SK-N-SH (cell line): ENCODE measurements around the gene LBX1. TPM values are rescaled to one million over a fixed set of nuclear protein-coding genes. Genes with fewer than 3 reads are reported as not detected.

Experiments used
- CTCF ChIA-PET: fragments of 300-600, 350-600 bp; formaldehyde crosslinking; extraction: SDS; loops from one replicate; lab custom pipeline; 2021; lab: Yijun Ruan, JAX
- POLR2A ChIA-PET: fragments of 350-600 bp; sonication (Branson Sonifier 250); formaldehyde crosslinking; extraction: SDS; loops from one replicate; lab custom pipeline; 2020; ENCODE audit warnings: antibody characterized with exemption, inconsistent platforms; lab: Yijun Ruan, JAX
- DNase-seq: peaks from one replicate; pipeline ENCODE4 v3.0.0; 2012
- H2AFZ ChIP-seq: fragments of 200-600 bp; sonication (generic); 2 replicates; pipeline ENCODE4 v1.8.1; 2016; ENCODE audit warnings: antibody characterized with exemption, mild to moderate bottlenecking, low read depth
- H3F3A ChIP-seq: fragments of 200-600 bp; sonication (generic); replicated peaks from 2 replicates; pipeline ENCODE3; 2016; ENCODE audit warnings: antibody characterized with exemption, mild to moderate bottlenecking; ENCODE audit not compliant: insufficient read depth
- H3K27ac ChIP-seq, 2 experiments: fragments of 200-500 bp in 1 of 2; fragments of 200-600 bp in 1 of 2; sonication (Bioruptor generic) in 1 of 2; sonication (generic), shearing (Covaris generic) in 1 of 2; 2 replicates each; pipeline versions ENCODE4 v1.5.1 to v1.6.1; 2014 to 2016; ENCODE audit warnings: low read depth in 2 of 2, inconsistent platforms in 1 of 2, low read length in 1 of 2, mild to moderate bottlenecking in 1 of 2, mixed read lengths in 1 of 2
- H3K27me3 ChIP-seq: fragments of 200-600 bp; sonication (generic), shearing (Covaris generic); 2 replicates; pipeline ENCODE4 v1.6.1; 2016; ENCODE audit warnings: mixed run types; ENCODE audit not compliant: insufficient read depth
- H3K36me3 ChIP-seq, 2 experiments: fragments of 200-500 bp in 1 of 2; fragments of 200-600 bp in 1 of 2; sonication (Bioruptor generic) in 1 of 2; sonication (generic) in 1 of 2; replicated peaks in 1 of 2; 2 replicates each; pipeline versions ENCODE3 to v1.5.1; 2014 to 2016; ENCODE audit warnings: low read length in 1 of 2, mild to moderate bottlenecking in 1 of 2; ENCODE audit not compliant: insufficient read depth in 2 of 2, control insufficient read depth in 1 of 2
- H3K4me1 ChIP-seq, 2 experiments: fragments of 200-500 bp in 1 of 2; fragments of 200-600 bp in 1 of 2; sonication (Bioruptor generic) in 1 of 2; sonication (generic), shearing (Covaris generic) in 1 of 2; 2 replicates each; pipeline versions ENCODE4 v1.5.1 to v1.6.1; 2014 to 2016; ENCODE audit warnings: low read depth in 1 of 2, low read length in 1 of 2, mixed run types in 1 of 2; ENCODE audit not compliant: insufficient read depth in 2 of 2, control insufficient read depth in 1 of 2
- H3K4me2 ChIP-seq: fragments of 200-600 bp; sonication (generic), shearing (Covaris generic); 2 replicates; pipeline ENCODE4 v1.6.1; 2017; ENCODE audit warnings: mixed run types
- H3K4me3 ChIP-seq, 2 experiments: fragments of 200-500 bp in 1 of 2; fragments of 200-600 bp in 1 of 2; sonication (Bioruptor generic) in 1 of 2; sonication (generic), shearing (Covaris generic) in 1 of 2; 2 replicates each; pipeline versions ENCODE4 v1.5.1 to v1.8.1; 2014 to 2016; ENCODE audit warnings: low read depth in 2 of 2, inconsistent platforms in 1 of 2, low read length in 1 of 2, mild to moderate bottlenecking in 1 of 2, mixed read lengths in 1 of 2, moderate library complexity in 1 of 2
- H3K79me2 ChIP-seq: fragments of 200-600 bp; sonication (generic); 2 replicates; pipeline ENCODE4 v1.8.1; 2017; ENCODE audit warnings: mild to moderate bottlenecking; ENCODE audit not compliant: insufficient read depth
- H3K9ac ChIP-seq: fragments of 200-600 bp; sonication (generic); 2 replicates; pipeline ENCODE4 v1.6.1; 2017; ENCODE audit warnings: mixed run types
- H3K9me2 ChIP-seq: fragments of 200-600 bp; sonication (generic); 2 replicates; pipeline ENCODE4 v1.6.1; 2017; ENCODE audit warnings: mixed run types
- H3K9me3 ChIP-seq: fragments of 200-600 bp; sonication (generic); 2 replicates; pipeline ENCODE4 v1.6.1; 2017; ENCODE audit warnings: mixed run types, mild to moderate bottlenecking, moderate library complexity
- H4K20me1 ChIP-seq: fragments of 200-600 bp; sonication (generic); 2 replicates; pipeline ENCODE4 v1.6.1; 2017; ENCODE audit warnings: mild to moderate bottlenecking, mixed run types; ENCODE audit not compliant: insufficient read depth
- EP300 ChIP-seq, 2 experiments: IDR thresholded peaks; 2 replicates each; pipeline versions ENCODE4 v1.4.0 to v1.6.1; 2012; ENCODE audit warnings: borderline replicate concordance in 1 of 2, low read depth in 1 of 2, low read length in 1 of 2
- EZH2phosphoT487 ChIP-seq: fragments of 200-600 bp; sonication (generic); IDR thresholded peaks from 2 replicates; pipeline ENCODE4 v1.6.1; 2017; ENCODE audit warnings: low read depth, mixed run types, mild to moderate bottlenecking, antibody characterized with exemption, moderate library complexity, borderline replicate concordance
- FOXJ3 ChIP-seq: sonication (generic); formaldehyde crosslinking; IDR thresholded peaks from 2 replicates; pipeline ENCODE4 v1.5.1; 2020; ENCODE audit warnings: mild to moderate bottlenecking, missing genetic modification reagents
- FOXM1 ChIP-seq: IDR thresholded peaks from 2 replicates; pipeline ENCODE4 v1.4.0; 2012; ENCODE audit warnings: low read depth, mild to moderate bottlenecking
- GABPA ChIP-seq: IDR thresholded peaks from 2 replicates; pipeline ENCODE4 v1.4.0; 2012; ENCODE audit warnings: low read depth, mild to moderate bottlenecking
- MEF2A ChIP-seq: IDR thresholded peaks from 2 replicates; pipeline ENCODE4 v1.4.0; 2012; ENCODE audit warnings: low read depth, borderline replicate concordance
- SIN3A ChIP-seq: IDR thresholded peaks from 2 replicates; pipeline ENCODE4 v1.6.1; 2012; ENCODE audit warnings: low read depth, mild to moderate bottlenecking, low read length, moderate library complexity, borderline replicate concordance
- SMC3 ChIP-seq: IDR thresholded peaks from 2 replicates; pipeline ENCODE4 v1.6.1; 2012; ENCODE audit warnings: low read depth, low read length, improper control_type of control experiment
- YY1 ChIP-seq: IDR thresholded peaks from 2 replicates; pipeline ENCODE4 v1.4.0; 2012; ENCODE audit warnings: low read depth, mild to moderate bottlenecking
- WGBS: methylation state at CpG from one replicate; pipeline ENCODE4 v1.1.6; 2017; ENCODE audit warnings: low lambda C conversion rate; 5-methylcytosine and 5-hydroxymethylcytosine counted together
- polyA plus RNA-seq, 3 experiments: library from polyadenylated mRNA; depleted of rRNA; stranded (reverse); fragments of >200 nt; gene quantifications; 2 replicates each; pipeline ENCODE4 v1.2.3, GENCODE V29; 2012
- TF ChIP-seq, protein P1 (sequence below): fragments of 200-600 bp; sonication (generic); IDR thresholded peaks from 2 replicates; pipeline ENCODE4 v1.6.1; 2017; ENCODE audit warnings: antibody characterized with exemption, mild to moderate bottlenecking, moderate library complexity
- TF ChIP-seq, protein P2 (sequence below): IDR thresholded peaks from 2 replicates; pipeline ENCODE4 v1.4.0; 2012; ENCODE audit warnings: low read depth, borderline replicate concordance
- TF ChIP-seq, protein P3 (sequence below): IDR thresholded peaks from 2 replicates; pipeline ENCODE4 v1.4.0; 2012; ENCODE audit warnings: low read depth
- TF ChIP-seq, protein P4 (sequence below): IDR thresholded peaks from 2 replicates; pipeline ENCODE4; 2012

Gene LBX1
- polyA plus RNA-seq, 1 of the 3 experiments (the other 2 are of a cell fraction), result not detected

DNA sequence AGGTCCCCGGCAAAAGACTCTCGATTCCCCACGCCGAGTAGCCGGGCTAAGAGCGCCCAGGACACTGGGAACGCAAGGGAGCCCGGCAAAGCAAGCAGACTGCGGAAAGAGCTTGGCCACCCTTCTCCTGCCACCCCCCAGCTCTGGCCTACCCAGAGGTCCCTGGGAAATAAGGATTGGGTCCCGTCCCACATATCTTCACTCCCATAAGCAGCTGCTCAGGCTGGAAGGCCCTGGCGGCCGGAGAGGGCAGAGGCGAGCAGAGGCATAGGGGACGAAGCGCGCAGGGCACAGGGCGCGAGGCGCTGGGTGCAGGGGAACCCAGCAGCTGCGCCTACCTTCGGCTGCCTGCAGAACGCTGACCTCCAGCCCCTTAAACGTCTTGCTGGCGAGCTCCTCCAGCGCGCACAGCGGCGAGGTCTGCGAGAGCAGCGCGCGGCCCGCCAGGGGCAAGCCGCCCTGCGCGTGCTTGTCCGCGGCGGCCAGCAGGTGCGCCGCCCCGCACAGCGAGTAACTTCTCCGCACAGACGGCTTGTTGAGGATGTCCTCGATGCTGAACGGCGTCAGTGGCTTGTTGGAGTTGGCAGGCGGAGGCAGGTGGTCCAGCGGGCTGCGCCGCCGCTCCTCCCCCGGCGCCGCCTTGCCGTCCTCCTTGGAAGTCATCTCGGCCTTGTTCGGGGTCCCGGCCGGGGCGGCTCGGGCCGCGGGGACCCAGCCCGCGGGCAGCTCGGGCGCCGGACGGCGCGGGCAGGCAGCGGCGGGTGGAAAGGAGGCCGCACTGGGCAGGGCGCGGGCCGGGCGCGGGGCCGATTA lies 904 bp downstream of the LBX1 start:
- H3K79me2 ChIP-seq, result no peaks in the 10 kb centered on the region
- no peak overlapping the region for H3K4me2 ChIP-seq
- no peaks in the 10 kb centered on the region for H3F3A ChIP-seq
- H3K36me3 ChIP-seq, result no peaks in the 10 kb centered on the region
- WGBS, result 14% methylated on average over 24 of the region's 82 CpGs
- ChIA-PET POLR2A (no interaction called here), CTCF (interaction anchor here (1.1 to 8.0 kb wide), 3 partner anchors 12 to 216 kb away, joined by 3 to 128 read pairs (median 7); no protein-coding TSS in a partner anchor)
- H3K4me3 ChIP-seq, result no peak overlapping the region; a peak in 1 of 4 replicates
- peaks cover 96% of the 10 kb centered on the region for H3K27me3 ChIP-seq
- no peak overlapping the region for H2AFZ ChIP-seq
- H4K20me1 ChIP-seq, result peaks cover 10% of the 10 kb centered on the region; the same call in 1 of the 2 replicates
- no peak overlapping the region for H3K27ac ChIP-seq
- H3K9me3 ChIP-seq, result no peaks in the 10 kb centered on the region
- no peak overlapping the region for H3K9ac ChIP-seq
- peak; percentile 76 for DNase-seq
- peaks cover 0 to 8% of the 10 kb centered on the region in 2 experiments; a peak in 1 of 4 replicates for H3K4me1 ChIP-seq
- H3K9me2 ChIP-seq, result no peaks in the 10 kb centered on the region
- TF ChIP-seq EZH2phosphoT487, result peak; percentile 74; the same call in 1 of the 2 replicates
- TF ChIP-seq, protein P1, sequence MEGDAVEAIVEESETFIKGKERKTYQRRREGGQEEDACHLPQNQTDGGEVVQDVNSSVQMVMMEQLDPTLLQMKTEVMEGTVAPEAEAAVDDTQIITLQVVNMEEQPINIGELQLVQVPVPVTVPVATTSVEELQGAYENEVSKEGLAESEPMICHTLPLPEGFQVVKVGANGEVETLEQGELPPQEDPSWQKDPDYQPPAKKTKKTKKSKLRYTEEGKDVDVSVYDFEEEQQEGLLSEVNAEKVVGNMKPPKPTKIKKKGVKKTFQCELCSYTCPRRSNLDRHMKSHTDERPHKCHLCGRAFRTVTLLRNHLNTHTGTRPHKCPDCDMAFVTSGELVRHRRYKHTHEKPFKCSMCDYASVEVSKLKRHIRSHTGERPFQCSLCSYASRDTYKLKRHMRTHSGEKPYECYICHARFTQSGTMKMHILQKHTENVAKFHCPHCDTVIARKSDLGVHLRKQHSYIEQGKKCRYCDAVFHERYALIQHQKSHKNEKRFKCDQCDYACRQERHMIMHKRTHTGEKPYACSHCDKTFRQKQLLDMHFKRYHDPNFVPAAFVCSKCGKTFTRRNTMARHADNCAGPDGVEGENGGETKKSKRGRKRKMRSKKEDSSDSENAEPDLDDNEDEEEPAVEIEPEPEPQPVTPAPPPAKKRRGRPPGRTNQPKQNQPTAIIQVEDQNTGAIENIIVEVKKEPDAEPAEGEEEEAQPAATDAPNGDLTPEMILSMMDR, result 0 out of 2 replicates have a peak, but pooled peaks have one; percentile 10
- TF ChIP-seq, protein P2, sequence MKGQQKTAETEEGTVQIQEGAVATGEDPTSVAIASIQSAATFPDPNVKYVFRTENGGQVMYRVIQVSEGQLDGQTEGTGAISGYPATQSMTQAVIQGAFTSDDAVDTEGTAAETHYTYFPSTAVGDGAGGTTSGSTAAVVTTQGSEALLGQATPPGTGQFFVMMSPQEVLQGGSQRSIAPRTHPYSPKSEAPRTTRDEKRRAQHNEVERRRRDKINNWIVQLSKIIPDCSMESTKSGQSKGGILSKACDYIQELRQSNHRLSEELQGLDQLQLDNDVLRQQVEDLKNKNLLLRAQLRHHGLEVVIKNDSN, result no peak

DNA sequence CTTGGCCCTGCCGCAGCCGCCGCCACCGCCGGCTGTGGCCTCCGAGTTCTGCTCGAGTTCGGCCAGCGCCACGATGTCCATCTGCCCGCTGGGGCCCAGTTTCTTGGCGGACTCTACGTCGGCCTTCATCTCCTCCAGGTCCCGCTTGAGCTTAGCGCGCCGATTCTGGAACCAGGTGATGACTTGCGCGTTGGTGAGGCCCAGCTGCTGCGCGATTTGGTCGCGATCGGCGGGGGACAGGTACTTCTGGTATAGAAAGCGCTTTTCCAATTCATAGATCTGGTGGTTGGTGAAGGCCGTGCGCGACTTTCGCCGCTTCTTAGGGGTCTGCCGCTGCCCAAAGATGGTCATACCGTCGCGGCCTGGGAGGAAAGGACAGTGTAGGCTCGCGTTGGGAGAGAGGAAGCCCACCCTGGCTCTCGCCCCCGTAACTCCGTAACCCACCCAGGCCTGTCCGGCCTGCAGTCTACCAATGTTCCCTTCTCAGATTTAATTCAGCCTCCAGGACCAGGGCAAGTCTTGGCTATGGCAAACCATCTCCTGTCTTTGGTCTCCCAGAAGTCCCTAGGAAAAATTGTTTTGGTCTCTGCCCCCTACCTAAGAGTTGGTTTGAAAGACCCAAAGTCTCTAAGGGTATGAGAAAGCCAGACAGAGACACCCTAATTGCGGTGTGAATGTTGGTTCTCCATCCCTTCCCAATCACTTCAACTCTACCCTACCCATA lies 1.7 kb downstream of the LBX1 start:
- Histone ChIP-seq H3K9me3 (no peaks in the 10 kb centered on the region), H2AFZ (no peak overlapping the region), H3K9me2 (no peaks in the 10 kb centered on the region), H3K4me2 (no peak overlapping the region), H4K20me1 (peaks cover 10% of the 10 kb centered on the region; the same call in 1 of the 2 replicates), H3K4me3 (no peak overlapping the region), H3K36me3 (no peaks in the 10 kb centered on the region), H3K4me1 (peaks cover 0 to 15% of the 10 kb centered on the region in 2 experiments; a peak in 1 of 4 replicates), H3K27ac (no peak overlapping the region), H3F3A (no peaks in the 10 kb centered on the region), H3K9ac (no peak overlapping the region), H3K79me2 (no peaks in the 10 kb centered on the region), H3K27me3 (peaks cover 96% of the 10 kb centered on the region)
- WGBS, result 55% methylated on average over 28 of the region's 43 CpGs
- POLR2A ChIA-PET, result no interaction called here
- TF ChIP-seq EP300 (IDR thresholded peaks at IDR 0.05; ENCODE audit: borderline replicate concordance in 1 of 2, low read depth in 1 of 2, low read length in 1 of 2) (no peak), FOXM1 (no peak), MEF2A (no peak), SIN3A (no peak), YY1 (no peak), GABPA (no peak), SMC3 (no peak), FOXJ3 (CRISPR knock-in tag) (no peak)
- TF ChIP-seq, protein P3, sequence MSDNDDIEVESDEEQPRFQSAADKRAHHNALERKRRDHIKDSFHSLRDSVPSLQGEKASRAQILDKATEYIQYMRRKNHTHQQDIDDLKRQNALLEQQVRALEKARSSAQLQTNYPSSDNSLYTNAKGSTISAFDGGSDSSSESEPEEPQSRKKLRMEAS, result no peak
- TF ChIP-seq, protein P4, sequence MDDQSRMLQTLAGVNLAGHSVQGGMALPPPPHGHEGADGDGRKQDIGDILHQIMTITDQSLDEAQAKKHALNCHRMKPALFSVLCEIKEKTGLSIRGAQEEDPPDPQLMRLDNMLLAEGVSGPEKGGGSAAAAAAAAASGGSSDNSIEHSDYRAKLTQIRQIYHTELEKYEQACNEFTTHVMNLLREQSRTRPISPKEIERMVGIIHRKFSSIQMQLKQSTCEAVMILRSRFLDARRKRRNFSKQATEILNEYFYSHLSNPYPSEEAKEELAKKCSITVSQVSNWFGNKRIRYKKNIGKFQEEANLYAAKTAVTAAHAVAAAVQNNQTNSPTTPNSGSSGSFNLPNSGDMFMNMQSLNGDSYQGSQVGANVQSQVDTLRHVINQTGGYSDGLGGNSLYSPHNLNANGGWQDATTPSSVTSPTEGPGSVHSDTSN, result no peak
- TF ChIP-seq, protein P2, result no peak
- CTCF ChIA-PET, result interaction anchor here (0.9 to 8.0 kb wide), 6 partner anchors 11 to 342 kb away, joined by 3 to 128 read pairs (median 4); no protein-coding TSS in a partner anchor
- no peak for DNase-seq
